Activated CD8-positive, alpha-beta memory T cell treated with anti-CD3 and anti-CD28 coated beads for 1 hour (primary cell): ENCODE data around the gene XPNPEP1.

Experiments
- DNase-seq, 2 donors: peaks; one replicate each; pipeline ENCODE4 v3.0.0-alpha.2; 2020; ENCODE audit warnings: low read depth in 1 of 2; ENCODE audit errors: extremely low read depth in 1 of 2

XPNPEP1 gene

DNA sequence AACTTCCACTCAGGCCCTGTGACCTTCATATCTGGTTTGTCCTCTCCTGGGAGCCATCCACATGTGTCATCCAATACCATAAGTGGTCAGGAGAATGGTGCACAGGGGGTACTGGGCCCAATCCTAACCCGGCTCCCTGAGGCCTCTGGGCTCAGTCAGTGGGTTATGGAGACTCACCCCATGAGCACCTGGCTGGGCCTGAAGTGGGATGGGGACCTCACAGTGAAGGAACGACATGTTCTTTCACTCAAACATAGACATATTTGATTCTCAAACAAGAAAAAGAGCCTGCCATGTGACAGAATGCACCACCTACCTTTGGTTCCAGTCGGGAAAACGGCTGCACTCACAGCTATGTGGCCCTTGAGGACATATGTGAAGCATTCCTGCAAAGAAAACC lies 51.8 kb downstream of the XPNPEP1 start:
- DNase-seq: no peak

DNA sequence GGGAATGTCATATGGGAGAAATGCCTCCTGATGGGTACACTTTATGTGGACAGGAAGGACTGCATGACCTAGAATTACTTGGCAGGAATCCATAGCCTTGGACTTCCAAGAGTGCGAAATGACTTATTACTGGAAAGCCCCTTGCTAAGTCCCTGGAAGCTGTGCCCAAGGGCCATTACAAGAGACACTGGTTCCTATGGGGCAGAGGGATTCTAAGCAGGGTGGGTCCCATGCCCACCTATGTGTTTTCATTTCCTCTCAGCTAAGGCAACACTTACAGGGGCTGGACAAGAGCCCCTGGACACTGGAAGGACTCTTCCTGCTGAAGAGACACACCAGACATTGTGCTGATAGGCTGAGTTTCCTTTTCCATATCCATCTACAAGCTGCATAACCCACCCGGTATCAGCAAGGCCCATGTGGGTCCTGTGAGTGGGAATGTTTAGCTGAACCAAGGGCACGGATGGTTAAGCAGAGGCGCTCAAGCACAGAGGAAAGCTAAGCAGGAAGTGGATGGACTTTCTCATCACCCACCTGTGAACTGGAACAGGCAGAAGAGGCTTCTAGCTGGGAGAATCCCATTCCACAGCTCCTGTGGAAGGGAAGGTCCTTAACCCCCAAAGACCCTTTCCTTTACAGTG lies 56.2 kb downstream of the XPNPEP1 start:
- no peak for DNase-seq

DNA sequence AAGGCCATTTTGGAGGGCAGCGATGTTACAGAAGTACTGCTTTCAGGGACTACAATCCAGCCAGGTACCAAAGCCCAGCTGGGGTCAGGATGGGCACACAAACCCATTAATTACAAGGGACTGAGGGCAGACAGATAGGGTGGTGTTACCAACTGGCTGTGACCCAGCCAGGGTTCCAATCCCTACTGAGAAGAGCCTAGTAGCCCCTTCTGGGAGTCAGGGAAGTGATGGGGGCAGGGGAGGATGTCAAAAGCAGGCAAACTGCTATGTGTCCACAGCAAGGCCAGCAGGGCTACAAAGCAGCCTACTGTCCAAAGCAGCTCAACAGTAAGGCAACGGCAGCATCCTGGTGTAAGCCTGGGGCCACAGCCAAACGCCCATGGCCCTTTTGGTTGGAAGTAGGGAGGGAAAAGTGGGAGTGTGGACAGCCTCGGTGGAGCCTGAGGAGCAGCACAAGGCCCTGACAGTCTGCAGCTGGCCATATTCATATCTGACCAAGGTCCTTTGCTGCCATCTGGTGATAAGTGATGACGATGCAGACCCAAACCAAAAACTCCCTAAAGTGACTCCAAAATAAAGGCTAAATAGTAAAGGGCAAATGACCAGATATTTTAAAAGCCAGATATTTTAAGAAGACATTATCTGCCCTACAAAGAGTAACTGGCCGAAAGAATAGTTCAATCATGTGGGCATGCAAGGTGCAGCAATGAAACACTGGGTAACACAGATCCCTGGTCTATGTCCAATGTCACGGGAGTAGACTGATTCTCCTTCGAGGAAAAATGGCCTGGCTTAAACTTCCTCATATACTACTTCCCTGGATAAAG lies 56.9 kb downstream of the XPNPEP1 start:
- DNase-seq: no peak

DNA sequence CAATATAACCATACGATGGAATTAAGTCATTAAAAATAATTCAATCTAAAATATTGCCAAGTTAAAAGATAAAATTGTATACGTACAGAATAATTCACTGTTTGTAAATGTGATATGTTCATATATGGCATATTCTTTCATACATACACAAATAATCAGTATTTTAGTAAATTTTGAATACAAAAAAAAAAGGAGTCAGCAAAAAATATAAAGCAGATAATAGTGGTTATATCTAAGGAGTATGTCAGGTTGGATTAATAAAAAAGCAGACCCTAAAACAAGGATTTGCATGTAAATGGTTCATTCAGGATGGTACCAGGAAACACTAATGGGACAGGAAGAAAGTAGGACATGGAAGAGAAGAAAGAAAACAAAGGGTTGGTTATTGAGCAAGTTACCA lies 59.5 kb downstream of the XPNPEP1 start:
- no peak for DNase-seq

DNA sequence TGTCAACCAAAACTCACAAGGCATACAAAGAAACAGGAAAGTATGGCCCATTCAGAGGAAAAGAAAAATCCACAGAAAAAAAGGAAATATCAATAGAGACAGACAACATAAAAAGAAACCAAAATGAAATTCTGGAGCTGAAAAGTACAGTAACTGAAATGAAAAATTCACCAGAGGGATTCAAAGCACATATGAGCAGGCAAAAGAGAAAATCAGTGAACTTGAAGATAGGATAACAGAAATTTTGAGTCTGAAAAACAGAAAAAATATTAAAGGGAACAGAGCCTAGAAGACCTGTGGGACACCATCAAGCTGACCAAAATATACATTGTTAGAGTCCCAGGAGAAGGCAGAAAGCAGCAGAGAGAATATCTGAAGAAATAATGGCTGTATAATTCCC lies 60.6 kb downstream of the XPNPEP1 start:
- DNase-seq: no peak

DNA sequence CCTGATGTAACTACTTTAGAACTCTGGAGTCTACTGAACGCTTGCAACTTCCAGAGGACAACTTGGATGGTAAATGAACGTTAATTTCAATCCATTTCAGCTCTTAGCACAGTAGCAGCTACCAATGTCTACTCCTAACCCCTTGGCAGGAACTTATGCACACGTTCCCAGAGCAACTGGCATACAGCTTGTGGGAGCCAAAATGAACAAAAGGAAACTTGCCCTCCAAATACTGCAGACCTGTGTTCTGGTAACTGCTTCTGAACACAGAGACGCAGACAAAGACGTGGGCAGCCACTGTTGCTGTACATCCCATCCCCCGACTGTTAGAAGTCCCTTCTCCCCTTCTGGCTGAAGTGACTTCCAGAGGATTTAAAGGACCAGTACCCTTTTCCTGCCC lies 61.3 kb downstream of the XPNPEP1 start:
- DNase-seq: no peak

DNA sequence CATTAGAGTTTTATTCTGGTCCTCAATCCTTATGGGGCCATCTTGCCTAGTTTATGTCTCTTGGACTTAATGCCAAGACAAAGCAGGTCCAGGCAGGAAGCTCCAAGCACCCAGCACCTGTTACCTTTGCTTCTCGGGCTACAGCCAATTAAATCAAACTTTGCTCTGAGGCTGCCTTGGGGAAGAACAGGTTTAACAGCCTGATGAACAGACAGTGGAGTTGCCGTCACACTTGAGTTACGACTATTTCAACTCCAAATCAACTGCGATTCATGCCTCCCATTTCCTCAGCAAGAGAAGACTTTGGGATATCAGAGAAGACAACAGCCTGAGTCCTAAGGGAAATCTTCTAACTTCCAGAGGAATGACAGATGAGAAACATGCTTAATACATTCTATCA lies 62.2 kb downstream of the XPNPEP1 start:
- DNase-seq: no peak

DNA sequence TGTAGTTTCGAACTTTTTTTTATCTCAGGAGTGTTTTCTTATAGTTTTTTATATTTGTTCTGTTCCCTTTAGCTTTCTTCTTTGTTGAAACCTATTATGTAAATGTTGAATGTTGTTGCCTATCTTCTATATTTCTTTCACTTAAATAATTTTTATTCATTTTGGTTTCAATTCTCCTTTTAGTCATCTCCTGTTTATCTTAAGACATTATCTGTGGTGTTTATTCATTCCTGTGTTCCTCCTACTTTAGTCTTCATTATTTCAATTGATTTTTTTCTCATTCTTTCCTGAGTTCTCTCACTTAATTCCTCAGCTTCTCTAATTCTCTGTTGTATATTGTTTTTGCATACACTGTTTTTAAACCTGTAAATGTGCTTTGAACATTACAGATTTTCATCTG lies 64.1 kb downstream of the XPNPEP1 start:
- no peak for DNase-seq

DNA sequence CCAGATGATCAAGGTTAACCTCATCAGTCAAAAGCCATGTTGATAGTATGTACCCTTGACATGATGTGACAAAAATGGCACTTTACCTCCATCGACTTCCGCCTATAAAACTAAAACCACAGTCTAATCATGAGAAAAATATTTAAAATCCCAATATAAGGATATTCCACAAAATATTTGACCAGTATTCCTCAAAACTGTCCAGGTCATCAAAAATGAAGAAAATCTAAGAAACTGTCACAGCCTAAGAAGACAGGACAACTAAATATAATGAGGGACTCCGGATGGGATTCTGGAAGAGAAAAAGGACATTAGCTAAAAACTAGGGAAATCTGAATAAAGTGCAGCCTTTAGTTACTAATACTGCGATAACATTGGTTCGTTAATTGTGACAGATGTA lies 67.6 kb downstream of the XPNPEP1 start:
- DNase-seq: no peak

DNA sequence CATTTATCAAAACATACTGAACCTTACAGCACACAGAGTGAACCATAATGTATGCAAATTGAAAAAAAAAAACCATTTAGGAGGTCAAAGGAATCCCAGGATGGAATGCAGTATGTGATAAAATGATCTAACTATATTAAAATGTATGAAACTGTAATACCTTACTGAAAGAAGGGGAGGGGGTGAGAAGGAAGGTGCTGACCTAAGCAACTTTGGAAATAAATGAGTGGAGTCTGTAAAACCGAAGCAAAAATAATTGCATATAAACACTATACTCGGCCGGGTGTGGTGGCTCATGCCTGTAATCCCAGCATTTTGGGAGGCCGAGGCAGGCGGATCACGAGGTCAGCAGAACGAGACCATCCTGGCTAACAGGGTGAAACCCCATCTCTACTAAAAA lies 69.4 kb downstream of the XPNPEP1 start:
- DNase-seq: no peak

DNA sequence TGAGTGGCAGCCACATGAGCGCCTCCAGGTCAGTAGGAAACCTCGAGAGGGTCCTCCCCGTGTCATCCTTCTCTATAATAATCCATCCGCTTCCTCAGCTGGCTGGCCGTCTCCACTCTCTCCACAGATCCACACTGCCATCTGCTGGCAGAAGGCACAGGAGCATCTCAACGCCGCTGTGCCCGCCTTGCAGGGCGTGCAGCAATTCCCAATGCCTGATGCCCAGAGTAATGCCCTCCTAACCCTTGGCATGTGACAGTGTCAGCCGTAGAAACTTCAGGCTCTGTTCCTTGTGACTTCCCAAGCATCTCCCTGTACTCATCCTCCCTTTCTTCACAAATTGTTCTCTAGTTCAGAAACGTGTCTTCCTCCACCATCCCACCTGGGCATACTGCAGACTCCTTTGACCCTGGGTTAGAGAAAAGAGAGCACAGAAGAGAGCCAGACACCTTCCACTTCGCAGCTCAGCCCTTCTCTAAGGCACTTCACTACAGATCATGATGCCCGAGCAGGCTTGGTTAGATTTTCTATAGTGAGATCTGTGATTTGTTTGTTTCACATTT lies 70.8 kb downstream of the XPNPEP1 start:
- peak; percentile 11 to 54 for DNase-seq

DNA sequence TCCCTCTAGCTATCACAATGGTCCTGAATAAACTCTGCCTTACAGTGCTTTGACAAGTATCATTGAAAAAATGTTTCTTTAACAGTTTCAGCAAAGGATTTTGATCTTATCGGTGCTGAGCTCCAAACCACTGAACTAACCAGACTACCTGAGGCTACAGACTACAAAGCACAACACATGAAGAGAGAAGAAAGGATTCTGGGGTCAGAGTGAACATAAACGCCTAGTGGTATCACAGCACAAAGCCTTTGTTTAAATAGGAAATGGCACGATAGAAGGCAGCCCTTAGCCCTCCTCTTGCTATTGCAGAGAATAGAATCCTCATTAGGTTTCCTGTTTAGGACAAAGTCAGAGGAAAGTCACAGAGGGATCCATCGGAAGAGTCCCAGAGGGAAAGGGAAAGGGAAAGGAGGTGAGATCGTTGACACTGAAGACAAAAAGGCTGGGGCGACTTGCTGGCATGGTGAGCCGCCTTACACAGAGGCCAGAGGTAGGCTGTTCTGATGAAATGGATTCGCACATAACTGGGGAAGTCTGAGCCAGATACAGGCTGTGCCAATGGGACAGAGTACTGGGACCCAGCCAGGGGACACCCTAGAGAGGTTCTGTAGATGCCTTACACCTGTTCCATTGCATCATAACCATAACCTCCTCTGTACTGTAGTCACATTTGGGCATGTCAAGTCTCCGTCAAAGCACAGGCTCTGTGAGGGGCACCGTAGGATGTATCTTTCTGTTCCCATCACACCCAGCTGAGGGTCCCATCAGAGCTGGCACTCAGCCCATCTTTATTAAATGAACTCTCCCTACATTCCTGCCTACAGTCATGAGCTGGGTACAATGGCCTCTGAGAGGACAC lies 71.5 kb downstream of the XPNPEP1 start:
- no peak for DNase-seq

DNA sequence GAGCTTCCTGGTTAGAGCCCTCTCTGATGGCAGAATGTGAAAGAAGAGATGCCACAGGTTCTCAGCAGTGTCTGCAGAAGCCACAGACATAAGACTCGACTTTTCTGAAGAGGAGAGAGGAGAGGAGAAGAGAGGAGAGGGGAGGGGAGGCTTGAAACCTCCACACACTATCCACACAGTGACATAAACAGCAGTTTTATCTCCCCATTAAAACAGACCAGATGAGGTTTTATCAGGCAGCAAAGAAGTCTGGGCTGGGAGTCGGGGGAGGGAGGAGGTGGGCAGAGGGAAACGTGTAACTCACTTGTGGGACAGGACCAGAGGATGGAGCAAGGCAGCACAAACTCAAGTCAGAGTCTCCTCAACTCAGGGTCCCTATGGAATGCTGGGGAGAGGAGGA lies 76.5 kb downstream of the XPNPEP1 start:
- DNase-seq: no peak

DNA sequence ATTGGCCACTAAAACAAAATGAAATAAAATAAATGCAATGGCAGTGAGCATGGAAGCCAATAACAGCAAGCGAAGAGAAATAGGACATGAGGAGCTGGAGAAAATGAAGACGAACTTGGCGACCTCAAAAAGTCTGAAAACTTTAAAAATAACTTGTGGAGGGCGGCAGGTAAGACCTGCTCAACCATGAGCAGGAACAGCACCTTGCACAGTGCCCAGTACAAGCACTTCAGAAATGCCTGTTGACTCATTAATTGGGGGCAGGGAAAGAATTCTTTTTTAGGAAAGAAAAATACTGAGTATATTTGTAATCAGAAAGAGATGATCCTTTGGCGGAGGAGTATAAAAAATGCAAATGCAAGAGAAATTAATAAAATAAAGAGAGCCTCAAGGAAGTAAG lies 78.0 kb downstream of the XPNPEP1 start:
- DNase-seq: no peak

DNA sequence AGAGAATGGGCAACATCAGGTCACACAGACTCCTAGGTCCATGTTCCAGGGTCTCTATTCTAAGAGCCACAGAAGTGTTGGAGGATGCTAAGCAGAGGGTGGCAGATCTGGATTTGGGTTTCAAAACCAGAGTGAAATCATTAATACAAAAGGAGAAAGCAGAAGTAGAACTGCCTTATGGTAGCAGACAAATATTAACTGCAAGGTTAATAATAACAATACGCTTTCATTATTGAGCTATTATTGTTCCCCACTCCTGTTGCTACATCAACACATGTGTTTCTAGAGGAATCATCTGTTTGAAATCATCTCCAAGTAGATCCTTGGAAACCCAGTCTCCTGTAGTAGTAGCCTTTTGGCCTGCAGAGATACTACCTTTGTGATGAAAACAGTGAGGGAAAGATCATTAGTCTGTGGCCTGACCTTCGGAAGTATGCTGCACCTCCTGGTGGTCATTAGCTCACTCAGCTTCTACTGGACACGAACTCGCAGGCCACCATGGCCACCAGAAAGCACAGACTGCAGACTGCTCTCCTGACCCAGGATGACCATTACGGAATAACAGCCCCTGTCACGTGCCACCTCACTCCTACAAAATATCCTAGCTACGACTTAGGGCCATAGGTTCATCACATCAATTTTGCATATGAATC lies 84.6 kb downstream of the XPNPEP1 start:
- DNase-seq: no peak

DNA sequence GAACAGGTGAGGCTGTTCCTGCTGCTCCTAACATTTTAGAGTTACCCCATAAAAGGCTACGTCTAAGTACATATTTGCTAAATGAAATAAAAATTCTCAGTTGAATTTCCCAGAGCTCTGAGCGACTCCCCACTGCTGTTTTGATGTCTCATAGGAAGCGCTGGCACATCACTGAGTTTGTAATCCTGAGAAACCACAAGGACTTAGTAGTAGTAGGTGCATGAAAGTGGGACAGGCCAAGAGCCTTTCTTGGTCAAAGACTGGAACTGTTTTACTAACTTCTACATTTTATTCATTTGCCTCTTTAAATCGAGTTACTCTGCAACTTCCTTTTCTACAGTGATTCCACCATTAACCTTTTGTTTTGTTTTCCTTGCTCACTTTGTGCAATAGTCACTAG lies 85.9 kb downstream of the XPNPEP1 start:
- DNase-seq: no peak

DNA sequence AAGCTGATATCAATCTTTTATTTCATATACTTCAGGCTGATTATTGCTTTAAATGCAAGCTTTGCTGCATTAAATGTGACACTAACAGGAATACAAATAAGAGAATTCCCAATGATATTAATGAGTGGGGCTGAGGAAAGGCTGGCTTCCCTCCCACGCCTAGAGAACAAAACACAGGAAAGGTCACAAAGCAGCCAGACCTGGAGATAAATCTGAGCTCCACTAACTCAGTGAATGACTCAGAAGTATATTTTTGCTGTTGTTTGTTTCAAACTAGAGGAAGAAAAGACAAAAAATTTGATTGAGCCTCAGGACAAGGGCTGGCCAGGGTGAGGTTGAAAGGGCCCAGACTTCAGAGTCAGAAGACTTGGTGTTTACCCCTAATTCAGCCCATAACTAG lies 88.1 kb downstream of the XPNPEP1 start:
- no peak for DNase-seq

DNA sequence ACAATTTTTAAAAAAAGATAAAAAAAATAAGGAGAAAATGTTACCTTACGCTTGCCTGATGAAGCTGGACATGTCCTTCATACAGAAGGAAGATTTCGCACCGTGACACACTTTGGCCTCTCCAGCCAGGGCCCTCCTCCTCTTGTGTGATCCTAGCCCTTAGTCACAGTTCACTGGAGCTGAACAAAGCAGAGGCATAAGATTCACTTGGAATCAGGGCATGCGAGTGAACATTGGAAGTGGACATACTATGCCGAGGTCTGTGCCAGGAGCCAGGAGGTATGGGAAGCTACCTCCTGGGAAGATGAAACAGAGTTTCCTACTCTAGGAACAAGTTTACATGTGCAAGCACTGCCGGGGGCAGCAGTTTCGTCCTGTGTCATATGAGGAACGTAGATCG lies 91.5 kb downstream of the XPNPEP1 start:
- no peak for DNase-seq

DNA sequence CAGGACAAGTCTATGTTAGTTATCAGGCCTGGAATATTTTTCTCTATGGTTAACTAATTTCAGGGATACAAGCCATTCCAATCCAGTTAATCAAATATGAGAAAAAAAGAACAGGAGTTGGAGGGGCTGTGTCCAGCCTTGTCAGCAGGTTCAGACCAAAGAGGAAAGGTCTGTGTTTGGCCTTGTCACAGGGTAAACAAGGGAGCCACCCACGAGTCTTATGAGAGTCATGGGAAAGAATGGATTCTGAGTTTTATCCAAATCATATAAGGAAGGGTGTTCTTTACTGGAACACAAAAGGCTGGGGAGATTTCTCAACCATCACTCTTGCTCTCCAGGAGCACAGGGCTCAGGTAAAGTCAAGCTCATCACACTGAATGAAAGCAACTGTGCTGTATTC lies 99.1 kb downstream of the XPNPEP1 start:
- no peak for DNase-seq

DNA sequence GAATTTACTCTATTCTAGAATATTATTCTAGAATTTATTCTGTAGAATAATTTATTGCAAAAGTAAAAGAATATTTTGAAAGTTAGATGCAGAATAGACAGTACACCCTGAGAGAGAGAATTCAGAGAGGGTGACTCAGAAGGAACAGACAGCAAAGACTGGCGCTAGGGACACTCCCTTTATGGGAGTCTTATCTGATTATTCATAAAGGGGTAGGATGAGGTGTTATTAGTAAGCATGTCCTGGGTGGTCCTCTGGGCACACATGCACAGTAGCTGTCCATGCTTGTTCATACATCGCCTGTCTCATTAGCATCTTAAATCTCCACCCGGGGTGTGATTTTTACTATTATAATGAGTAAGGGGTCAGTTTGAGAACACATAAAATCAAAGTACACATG lies 100.1 kb downstream of the XPNPEP1 start:
- DNase-seq: no peak

DNA sequence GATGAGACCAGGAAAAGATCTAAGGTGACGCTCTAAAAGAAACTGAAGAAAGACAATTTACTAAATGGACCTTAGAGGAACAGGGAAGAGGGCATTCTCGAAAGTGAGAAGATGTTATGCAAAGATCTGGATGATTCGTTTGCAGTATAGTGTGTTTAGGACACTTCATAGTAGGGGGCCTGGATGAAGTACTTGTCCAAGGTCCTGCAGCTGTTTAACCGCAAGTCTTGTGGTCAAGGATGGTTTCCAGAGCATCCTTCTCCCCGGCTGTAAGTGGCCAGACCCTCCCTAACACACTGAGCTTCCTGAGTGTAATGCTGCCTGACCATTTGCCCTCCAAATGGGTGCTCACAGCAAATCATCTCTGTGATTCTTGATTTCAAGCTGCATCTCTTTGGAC lies 101.6 kb downstream of the XPNPEP1 start:
- DNase-seq: no peak
